ENCODE data around the gene PCSK5.
A peak's percentile ranks its signal among the peaks of the same experiment; 100 is the strongest.

Gene PCSK5

DNA sequence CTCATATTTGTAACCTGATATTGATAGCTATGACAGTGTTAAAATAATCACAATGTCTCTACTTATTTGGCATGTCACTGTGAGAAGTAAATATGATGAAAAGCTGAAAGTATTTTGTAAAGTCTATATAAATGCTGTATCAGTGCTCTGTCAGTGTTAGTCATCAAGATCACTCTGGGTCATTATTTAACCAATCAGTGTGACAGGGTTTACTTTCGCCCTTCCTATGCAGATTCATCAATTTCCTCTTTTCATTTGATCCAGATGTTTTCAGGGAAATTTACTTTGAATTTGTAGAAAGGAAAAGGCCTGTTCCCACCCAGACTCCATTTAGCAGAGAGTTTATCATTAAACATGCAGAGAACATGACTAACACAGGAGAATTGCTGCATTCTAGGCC, 9.9 kb upstream of the PCSK5 start:
- TF ChIP-seq CTCF (IDR thresholded peaks at IDR 0.05; ENCODE audit: insufficient read depth, low read length, missing control alignments) = no peak
- CTCF ChIA-PET = interaction anchor here (0.6 to 3.1 kb wide), 2 partner anchors 14 to 547 kb away, joined by 4 to 12 read pairs; no protein-coding TSS in a partner anchor
- POLR2A ChIA-PET = no interaction called here
- DNase-seq (ENCODE audit: low read depth, low spot score) = no peak
- H3K4me3 ChIP-seq (ENCODE audit: low read depth, low read length) = no peak overlapping the region

GRCh38 chr9:75881761-75882160, 8.7 kb upstream of the PCSK5 start:
- POLR2A ChIA-PET = no interaction called here
- CTCF ChIA-PET = interaction anchor here (3.1 kb wide), 1 partner anchor 15 kb away, joined by 12 read pairs; no protein-coding TSS in a partner anchor
- DNase-seq (ENCODE audit: low read depth, low spot score) = no peak
- H3K4me3 ChIP-seq (ENCODE audit: low read depth, low read length) = no peak overlapping the region
- no peak for TF ChIP-seq CTCF (IDR thresholded peaks at IDR 0.05; ENCODE audit: insufficient read depth, low read length, missing control alignments)

DNA sequence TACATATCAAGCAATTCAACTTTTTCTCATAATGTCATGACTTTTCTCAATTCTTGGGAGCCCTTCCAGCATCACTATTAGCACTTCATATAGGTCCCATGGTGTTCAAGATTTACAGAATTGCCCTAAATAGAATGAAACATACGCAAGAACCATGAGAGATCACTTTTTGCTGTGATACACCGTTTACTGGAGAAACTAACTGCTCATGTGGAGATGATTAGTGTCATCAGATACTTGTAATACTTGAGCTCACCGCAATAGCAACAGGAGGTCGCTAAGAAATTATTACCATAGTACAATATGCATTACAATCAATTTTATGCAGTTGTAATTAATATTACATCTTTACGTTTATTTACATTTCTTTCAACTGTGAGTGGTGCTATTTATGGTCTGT, 4.8 kb upstream of the PCSK5 start:
- no peak for TF ChIP-seq CTCF (IDR thresholded peaks at IDR 0.05; ENCODE audit: insufficient read depth, low read length, missing control alignments)
- POLR2A ChIA-PET = no interaction called here
- CTCF ChIA-PET = interaction anchor here (2.2 kb wide), 1 partner anchor 19 kb away, joined by 7 read pairs; no protein-coding TSS in a partner anchor
- no peak overlapping the region for H3K4me3 ChIP-seq (ENCODE audit: low read depth, low read length)
- DNase-seq (ENCODE audit: low read depth, low spot score) = no peak

GRCh38 chr9:75889577-75889976, 896 bp upstream of the PCSK5 start:
- CTCF ChIA-PET = interaction anchor here (0.8 kb wide), 1 partner anchor 23 kb away, joined by 3 read pairs; no protein-coding TSS in a partner anchor
- peak overlapping the region; percentile 66 for H3K4me3 ChIP-seq (ENCODE audit: low read depth, low read length)

GRCh38 chr9:75889977-75890471, 449 bp upstream of the PCSK5 start:
- ChIA-PET POLR2A (no interaction called here), CTCF (no interaction called here)
- no peak for DNase-seq (ENCODE audit: low read depth, low spot score)
- H3K4me3 ChIP-seq (ENCODE audit: low read depth, low read length) = peak overlapping the region; percentile 66
- TF ChIP-seq CTCF (IDR thresholded peaks at IDR 0.05; ENCODE audit: insufficient read depth, low read length, missing control alignments) = no peak

More at GRCh38 chr9:75889577-75889976, 896 bp upstream of the PCSK5 start:
- DNase-seq (ENCODE audit: low read depth, low spot score) = no peak
- POLR2A ChIA-PET = no interaction called here
- no peak for TF ChIP-seq CTCF (IDR thresholded peaks at IDR 0.05; ENCODE audit: insufficient read depth, low read length, missing control alignments)

- ChIA-PET POLR2A (no interaction called here), CTCF (no interaction called here)
- DNase-seq (ENCODE audit: low read depth, low spot score) = no peak
- H3K4me3 ChIP-seq (ENCODE audit: low read depth, low read length) = peak overlapping the region; percentile 66
- TF ChIP-seq CTCF (IDR thresholded peaks at IDR 0.05; ENCODE audit: insufficient read depth, low read length, missing control alignments) = no peak
Measured at GRCh38 chr9:75891277-75891741, 836 bp downstream of the PCSK5 start.

Data from AG04449 (cell line).